Left kidney (tissue), 2 donors: ENCODE data around the gene C9orf50. TPM values are rescaled to one million over a fixed set of nuclear protein-coding genes. Genes with fewer than 3 reads are reported as not detected.

Experiments
- DNase-seq: peaks from one replicate; pipeline ENCODE4 v3.0.0-alpha.2; 2013
- polyA plus RNA-seq: library from polyadenylated mRNA; unstranded; fragments of 120-200 nt; gene quantifications from one replicate; pipeline ENCODE4 v1.2.1, GENCODE V29; 2013; ENCODE audit not compliant: insufficient read length

C9orf50 gene
- polyA plus RNA-seq, 1 donor: 0.30 TPM

DNA sequence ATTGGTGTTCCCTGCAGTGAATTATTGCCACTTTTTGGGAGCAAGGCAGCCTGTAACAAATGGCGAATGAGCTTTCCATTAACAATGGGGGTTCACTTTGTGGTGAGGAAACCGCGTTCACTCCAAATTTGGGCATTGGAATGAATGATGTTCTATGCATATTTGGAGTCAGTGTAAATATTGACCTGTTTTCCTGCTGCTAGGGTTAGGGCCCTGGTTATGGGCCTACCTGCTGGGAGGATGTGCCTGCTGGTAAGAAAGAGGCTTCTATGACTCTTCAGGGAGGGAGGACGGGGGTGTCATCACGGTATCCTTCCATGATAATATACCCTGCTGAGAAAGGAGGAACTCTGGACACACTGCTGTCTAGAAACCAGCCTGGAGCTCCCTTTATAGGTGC is 29.0 kb downstream of the C9orf50 start:
- no peak for DNase-seq

DNA sequence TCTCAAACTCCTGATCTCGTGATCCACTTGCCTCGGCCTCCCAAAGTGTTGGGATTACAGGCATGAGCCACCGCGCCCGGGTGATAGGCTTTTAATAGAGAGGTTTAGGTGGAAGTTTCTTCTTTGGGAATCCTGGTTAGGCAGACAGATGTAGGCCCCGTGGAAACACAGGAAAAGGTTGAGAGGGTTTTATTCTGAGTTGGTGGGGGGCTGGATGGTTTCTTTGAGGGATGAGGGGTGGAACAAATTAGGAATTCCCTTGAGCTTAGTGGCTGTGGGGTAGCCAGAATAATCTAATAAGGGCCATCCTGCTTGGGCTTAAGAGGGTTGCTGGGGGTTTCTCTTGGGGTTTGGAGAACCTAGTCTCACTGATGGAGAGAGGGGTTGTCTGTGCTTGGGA is 30.4 kb downstream of the C9orf50 start:
- DNase-seq: no peak

DNA sequence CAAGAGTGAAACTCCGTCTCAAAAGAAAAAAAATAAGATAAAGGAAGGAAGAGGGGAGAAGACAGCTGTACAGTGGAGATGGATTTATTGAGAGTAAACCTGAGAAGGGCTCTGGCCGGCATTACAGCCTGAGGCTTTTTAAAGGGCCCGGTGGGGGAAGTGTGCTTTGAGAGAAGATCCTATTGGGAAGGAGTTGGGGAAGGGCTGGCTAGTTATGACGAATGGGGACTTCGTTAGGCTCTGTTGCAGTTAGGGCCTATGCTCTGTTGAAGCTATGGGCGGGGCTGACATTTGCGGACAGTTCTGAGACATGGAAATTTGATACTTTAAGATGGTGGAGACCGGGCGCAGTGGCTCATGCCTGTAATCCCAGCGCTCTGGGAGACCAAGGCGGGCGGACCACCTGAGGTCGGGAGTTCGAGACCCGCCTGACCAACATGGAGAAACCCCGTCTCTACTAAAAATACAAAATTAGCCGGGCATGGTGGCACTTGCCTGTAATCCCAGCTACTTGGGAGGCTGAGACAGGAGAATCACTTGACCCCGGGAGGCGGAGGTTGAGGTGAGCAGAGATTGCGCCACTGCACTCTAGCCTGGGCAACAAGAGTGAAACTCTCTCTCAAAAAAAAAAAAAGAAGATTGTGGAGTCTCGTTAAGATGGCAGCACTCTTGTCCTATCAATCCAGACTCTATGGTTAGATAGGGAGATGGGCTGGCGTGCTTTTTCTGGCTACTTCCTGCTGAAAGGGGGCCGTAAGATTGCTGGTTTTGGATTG is 33.2 kb downstream of the C9orf50 start:
- no peak for DNase-seq

DNA sequence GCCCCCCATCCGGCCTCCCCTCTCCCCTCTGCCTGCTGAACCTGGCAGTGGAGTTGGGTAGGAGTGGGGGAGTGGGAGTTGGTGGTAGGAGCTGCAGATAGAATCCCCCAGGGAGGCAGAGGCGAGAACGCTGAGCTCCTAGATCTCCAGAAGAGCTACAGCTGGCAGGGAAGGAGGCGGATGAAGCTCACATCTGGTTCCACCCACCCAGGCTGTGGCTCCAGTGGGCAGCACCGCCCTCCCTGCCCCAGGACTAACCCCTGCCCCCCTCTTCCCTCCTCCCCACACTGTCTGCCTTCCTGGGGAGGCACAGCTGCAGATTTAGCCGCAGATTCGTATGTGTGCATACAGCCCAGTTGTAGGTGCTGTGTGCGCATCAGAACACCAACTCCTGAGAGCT is 34.2 kb downstream of the C9orf50 start:
- DNase-seq: no peak

DNA sequence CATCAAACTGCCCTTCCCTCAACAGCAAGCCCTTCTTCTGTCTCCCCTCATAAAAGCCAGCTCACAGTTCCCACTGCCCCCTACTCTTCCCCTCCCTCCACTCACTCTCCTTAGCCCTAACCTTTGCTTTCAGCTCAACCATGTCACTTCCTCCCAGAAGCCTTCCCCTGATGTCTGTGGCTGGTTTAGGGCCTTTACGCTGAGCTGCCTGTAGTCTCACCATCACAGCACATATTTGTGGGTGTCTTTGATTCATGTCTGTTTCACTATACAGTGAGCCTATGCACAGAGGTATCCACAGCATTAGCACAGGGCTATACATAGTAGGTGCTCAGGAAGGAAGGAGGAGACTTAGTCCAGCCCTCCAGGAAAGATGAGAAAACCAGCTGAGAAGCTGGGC is 34.7 kb downstream of the C9orf50 start:
- no peak for DNase-seq

DNA sequence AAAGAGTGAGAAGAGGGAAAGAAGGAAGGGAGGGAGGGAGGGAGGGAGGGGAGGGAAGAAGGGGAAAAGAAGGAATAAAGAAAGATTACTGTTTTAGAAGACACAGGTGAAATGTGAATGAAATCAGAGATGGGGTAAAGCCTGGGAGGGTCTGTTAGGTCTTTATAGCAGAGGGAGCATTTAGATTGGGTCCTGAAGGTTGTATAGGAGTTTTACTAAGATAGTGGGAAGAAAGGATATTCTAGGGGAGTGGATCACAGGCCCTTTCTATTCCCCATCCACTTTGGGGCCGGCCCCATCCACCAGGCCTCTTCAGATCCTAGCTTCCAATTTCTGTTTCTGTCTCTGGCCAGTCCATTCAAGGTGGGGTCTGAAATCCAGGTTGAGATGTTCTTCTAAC is 35.5 kb downstream of the C9orf50 start:
- DNase-seq: no peak

DNA sequence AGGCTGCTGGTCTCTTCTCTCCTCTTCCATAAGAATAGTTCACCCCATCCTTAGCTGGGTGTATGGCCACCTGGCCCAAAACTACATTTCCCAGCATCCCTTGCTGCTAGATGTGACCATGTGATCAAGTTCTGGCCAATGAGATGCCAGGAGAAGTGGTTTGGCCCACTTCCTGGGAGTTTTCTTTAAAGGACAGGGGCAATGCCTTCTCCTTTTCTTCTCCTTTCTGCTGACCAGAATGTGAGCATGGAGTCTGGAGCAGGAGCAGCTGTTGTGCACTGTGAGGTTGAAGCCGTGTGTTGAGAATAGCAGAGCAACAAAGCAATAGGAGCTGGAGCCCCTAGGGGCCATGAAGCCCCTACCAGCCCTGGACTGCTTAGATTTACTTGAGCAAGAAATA is 36.8 kb downstream of the C9orf50 start:
- no peak for DNase-seq

DNA sequence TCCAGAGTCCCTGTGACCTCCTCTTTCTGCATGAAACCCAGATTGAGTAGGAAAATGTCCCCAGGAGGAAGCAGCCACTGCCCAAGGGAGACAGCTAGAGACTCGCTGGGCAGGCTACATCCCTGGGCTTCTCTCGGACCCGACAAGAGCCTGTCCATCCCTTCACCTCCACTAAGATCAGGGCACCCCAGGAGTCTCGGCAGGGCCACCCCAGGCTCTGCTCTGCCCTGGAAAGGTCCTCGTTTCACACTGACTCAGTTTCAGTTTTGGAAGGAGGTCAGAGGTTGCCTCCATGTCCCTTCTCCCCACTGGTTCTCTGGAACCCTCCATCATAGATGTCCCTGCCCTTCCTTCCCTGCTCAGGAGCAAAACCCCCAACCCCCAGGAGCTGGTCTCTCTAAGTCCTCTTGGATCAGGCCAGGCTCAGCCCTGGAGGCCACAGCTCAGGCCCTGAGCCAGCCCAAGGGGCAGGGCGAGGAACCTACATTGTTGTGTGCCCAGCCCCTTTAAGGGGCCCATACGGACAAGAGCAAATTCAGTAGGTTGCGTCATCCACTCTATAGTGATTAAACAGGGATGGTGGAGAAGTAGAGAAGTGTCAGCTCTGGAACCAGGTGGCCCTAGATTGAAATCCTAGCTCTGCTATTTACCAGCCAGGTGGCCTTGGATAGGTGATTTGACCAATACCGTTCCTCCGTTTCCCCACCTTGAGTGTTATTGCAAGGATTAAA is 37.4 kb downstream of the C9orf50 start:
- no peak for DNase-seq

DNA sequence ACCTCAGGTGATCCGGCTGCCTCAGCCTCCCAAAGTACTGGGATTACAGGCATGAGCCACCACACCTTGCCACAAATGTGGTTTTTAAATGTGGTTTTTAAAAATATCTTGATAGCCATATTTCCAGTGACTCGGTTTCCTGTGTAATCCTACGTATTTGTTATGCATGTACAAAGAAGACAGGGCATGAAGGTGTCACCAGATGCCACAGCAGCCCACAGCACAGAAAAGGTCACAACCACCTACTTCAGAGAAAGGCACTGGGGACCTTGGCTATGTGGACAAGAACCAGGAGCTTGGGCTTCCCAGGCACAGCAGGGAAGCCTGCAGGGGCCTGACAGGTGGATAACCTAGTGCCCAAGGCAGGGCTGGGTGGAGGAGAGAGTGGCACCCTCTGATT is 38.0 kb downstream of the C9orf50 start:
- DNase-seq: no peak

DNA sequence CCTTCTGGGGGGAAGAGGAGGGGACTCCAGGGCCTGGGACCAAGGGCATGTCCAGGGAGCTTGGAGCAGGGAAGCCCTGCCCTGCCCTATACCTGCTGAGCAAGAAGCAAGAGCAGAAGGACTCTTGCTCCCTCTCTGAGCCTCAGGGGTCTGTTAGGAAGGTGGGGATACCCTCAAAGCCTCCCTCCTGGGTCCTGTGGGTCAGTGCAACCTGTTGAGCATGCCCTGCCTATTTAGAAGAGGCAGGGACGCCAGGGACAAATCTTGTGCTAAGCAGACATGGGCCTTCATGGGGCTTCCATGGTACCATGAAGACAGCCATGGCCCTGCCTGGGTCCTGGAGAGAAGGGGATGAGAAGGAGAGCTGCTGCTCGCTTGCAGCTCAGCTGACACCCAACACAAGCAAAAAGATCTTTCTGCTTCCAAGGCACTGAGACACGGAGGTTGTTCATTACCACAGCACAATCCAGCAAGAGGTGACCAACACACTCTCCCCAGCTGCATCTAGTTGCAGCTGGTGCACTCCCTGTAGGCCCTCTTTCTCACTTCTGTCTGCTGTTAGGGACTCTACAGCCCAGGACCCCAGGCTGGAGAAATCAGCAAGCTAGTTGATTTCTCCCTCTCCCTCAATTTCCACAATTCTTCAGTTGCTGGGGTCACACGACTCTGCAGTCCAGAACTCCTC is 39.3 kb downstream of the C9orf50 start:
- DNase-seq: no peak

DNA sequence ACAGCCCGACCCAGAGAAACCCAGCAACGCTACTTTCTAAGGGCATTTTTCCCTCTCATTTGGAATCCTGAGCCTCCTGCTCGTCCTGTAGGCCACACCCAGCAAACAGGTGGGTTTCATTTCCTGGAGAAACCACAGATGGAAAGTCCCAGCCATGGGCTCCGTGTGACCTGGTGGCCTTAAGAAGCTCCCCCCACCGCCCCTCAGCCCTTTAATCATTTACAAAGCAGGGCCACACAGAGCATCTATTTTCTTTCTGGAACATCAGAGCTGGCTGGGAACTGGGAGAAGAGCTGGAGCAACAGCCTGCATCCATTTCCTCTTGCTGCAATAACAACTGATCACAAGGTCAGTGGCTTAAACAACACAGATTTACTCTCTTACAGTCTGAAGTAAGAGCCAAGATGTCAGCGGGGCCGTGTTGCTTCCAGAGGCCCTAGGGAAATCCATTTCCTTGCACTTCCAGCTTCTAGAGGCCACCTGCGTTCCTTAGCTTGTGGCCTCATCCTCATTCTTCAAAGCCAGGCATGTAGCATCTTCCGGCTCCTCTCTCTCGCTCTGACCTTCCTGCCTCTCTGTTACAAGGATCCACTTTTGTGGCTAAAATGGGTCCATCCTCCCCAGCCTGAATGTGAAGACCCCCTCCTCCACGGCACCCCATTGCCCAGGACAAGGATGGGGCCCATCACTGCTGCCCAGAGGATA is 40.5 kb downstream of the C9orf50 start:
- no peak for DNase-seq

DNA sequence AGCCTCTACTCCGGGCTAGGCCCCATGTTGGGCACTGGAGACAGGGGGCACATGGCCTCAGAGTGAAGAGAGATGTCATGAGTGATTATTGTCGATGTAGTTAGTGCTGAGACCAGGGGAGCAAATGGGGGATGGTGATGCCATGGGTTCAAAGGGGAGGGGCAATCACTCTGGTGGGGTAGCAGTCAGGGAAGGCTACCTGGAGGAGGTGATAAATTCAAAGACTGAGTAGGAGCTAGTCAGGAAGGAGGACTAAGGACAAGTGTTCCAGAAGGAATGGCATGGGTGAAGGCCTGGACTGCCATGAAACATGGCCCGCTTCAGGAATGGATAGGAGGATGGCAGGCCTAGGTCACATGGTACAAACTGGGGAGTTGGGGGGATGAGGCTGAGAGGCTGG is 41.6 kb downstream of the C9orf50 start:
- no peak for DNase-seq

DNA sequence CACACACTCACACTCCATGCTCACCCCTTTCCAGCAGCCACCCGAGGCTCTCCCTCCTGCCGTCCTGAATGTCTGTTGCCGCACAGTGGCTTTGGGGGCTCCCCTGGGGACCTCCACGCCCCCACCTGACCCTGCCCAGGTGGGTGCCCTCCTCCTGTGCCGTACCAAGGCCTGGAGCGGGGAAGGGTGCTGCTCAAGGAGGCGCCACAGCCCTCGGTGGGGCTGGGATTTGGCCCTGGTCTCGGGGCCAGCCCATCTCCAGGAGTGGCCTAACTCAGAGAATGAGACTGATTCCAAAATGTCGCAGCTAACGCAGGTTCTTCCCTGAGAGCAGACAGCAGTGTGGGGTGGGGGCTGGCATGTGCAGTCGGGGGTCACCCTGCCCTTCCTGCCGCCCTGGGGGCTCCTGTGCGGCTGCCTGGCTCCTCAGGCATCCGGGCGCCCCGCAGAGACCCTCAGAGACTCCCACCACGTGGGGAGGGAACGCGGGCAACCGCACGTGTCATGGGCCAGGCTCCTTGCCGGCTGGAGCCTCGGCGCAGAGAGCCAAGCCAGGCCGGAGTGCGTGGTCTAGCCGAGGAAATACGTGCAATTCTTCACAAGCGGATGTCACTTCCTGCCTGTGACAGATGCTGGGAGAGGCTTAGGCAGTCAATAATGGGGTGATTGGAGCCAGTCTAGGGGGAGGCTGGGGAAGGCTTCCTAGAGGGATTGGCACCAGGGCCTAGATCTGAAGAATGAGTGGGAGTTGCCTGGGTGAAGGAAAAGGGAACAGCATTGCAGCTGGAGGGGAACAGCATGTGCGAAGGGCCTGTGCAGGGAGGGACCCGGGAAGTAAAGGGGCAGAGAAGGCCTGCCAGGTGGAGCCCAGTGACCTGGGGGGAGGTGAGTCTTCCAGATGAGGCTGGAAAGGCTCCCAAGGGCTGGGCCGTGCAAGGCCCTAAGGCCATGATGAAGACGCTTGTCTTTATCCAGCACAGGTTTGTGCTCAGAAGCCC is 44.1 kb downstream of the C9orf50 start:
- no peak for DNase-seq

DNA sequence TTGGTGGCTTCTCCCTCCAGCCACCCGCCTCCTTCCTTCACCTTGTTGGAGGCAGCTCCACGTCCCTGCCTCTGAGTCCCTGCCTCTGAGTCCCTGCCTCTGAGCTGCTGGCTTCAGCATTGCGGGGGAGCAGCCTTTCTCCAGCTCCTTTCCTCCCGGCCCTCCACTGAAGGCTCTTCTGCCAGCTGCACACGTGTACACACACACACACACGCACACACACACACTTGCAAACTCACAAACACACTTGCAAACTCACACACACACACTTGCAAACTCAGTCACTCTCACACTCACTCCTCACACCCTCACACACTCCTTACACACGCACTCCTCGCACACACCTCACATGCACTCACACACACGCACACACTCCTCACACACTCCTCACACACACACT is 45.1 kb downstream of the C9orf50 start:
- no peak for DNase-seq

DNA sequence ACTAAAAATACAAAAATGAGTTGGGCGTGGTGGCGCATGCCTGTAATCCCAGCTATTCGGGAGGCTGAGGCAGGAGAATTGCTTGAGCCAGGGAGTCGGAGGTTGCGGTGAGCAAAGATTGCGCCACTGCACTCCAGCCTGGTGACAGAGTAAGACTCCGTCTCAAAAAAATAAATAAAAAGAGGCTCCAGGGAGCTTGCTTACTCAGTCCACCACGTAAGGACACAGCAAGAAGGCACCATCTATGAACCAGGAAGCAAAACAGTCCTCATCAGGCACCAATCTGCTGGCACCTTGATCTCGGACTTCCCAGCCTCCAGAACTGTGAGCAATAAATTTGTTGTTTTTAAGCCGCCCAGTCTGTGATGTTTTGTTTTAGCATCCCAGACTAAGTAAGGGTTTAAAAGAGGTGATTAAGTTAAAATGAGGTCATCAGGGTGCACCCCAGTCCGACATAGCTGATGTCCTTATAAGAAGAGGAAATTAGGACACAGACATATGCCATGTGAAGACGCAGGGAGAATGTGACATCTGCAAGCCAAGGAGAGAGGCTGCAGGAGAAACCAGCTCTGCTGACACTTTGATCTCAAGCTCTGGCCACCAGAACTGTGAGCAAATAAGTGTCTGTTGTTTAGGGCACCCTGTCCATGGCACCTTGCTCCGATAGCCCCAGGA is 45.9 kb downstream of the C9orf50 start:
- DNase-seq: no peak

DNA sequence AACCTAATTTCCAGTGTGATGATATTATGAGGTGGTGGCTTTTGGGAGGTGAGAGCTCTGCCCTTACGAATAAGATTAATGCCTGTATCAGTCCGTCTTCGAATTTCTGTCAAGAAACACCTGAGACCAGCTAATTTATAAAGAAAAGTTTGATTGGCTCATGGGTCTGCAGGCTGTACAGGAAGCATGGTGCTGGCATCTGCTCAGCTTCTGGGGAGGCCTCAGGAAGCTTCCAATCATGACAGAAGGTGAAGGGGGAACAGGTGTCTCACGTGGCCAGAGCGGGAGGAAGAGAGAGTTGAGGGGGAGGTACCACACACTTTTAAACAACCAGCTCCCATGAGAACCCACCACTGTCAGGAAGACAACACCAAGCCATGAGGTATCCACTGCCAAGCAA is 46.9 kb downstream of the C9orf50 start:
- no peak for DNase-seq

DNA sequence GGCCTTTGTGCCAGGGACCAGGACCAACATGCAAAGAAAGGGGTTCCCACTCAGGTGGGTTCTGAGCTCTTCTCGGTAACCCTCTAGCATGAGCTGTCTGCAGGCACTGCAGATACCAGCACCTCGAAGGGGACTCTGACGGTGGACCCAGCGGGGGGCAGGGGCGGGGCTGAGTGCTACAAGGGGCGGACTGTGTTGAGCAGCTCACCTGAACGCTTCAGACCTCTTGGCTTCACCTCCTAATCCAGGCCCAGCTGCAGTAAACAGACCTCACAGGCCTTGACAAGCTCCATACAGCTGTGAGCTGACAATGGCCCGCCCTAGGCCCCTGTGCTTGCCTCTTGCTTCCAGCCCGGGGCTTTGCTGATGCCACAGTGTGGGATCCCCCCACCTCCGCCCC is 48.4 kb downstream of the C9orf50 start:
- no peak for DNase-seq

DNA sequence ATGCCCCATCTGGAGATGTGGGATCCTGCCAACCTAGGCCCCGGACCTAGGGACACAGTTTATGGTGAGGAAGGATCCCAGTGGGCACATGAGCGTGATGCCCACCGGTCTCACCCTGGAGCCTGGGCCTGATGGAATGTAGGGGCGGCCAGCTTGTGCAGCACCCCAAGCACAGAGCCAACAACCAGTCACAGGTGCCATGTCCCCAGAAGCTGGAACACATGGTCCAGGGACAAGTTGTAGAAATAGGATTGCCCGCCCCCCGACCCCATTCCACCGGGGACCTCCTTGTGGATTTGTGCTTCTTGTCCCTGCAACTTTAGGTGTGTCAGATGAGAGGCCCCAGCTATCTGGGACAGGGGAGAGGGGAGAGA is 48.9 kb downstream of the C9orf50 start:
- no peak for DNase-seq

DNA sequence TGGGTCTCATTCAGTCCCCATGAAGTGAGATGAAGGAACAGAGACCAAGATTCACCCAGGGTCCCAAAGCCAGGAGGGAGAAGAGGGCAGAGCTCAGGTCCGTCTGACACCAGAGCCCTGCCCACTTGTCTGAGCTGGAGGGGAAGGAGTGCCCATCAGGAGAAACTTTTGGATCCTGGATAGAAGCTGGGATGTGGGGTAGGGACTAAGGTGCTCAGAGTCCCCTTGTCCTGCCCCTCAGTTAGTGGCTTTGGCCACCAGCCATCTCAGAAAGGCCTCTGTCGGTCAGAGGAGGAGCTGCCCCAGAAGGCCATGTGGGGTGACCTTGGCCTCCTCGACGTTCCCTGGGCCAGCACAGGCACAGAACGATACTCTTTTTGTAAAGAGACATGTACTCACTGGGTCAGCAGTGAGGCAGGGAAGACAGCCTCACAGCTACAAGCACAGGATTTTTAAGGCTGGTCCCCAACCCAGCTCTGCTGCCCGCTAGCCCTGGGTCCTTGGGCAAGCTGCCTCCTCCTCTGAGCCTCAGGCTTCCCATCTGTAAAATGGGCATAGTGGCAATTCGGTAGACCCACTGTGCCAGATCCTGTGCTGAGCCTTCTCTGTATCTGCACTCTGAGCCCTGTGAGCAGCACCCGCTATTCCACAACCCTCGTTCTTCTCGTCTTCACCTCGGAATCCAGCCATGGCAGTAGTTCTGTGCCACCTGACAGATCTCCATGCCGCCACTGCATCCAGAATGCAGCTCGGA is 49.4 kb downstream of the C9orf50 start:
- no peak for DNase-seq
